Neural progenitor cell (in vitro differentiated cells): ENCODE measurements around the gene PSMD14. TPM values are rescaled to one million over a fixed set of nuclear protein-coding genes. Genes with fewer than 3 reads are reported as not detected.

Experiments used
- DNase-seq: peaks from one replicate; pipeline ENCODE4 v3.0.0-alpha.2; 2016; ENCODE audit warnings: low spot score
- H2AFZ ChIP-seq: fragments of 200-600 bp; sonication (generic); replicated peaks from 2 replicates; pipeline ENCODE4 v1.6.1; 2016; ENCODE audit warnings: antibody characterized with exemption
- H3F3A ChIP-seq: fragments of 200-600 bp; sonication (generic); 2 replicates; pipeline ENCODE4 v1.6.1; 2016; ENCODE audit warnings: antibody characterized with exemption, low read depth
- H3K27ac ChIP-seq: fragments of 200-600 bp; sonication (generic); 2 replicates; pipeline ENCODE4 v1.5.1; 2016; ENCODE audit warnings: mild to moderate bottlenecking
- H3K27me3 ChIP-seq: fragments of 200-600 bp; sonication (generic); 2 replicates; pipeline ENCODE4 v1.6.1; 2016; ENCODE audit warnings: mild to moderate bottlenecking, moderate library complexity
- H3K36me3 ChIP-seq: fragments of 200-600 bp; sonication (generic); 2 replicates; pipeline ENCODE4 v1.5.1; 2016
- H3K4me1 ChIP-seq: fragments of 200-600 bp; sonication (generic); 2 replicates; pipeline ENCODE4 v1.6.1; 2016; ENCODE audit warnings: mixed run types
- H3K4me2 ChIP-seq: fragments of 200-600 bp; sonication (generic); 2 replicates; pipeline ENCODE4 v1.6.1; 2016
- H3K4me3 ChIP-seq: fragments of 200-600 bp; sonication (generic); 2 replicates; pipeline ENCODE4 v1.5.1; 2016
- H3K79me2 ChIP-seq: fragments of 200-600 bp; sonication (generic); 2 replicates; pipeline ENCODE4 v1.6.1; 2016; ENCODE audit warnings: low read depth
- H3K9ac ChIP-seq: fragments of 200-600 bp; sonication (generic); 2 replicates; pipeline ENCODE4 v1.6.1; 2016
- H3K9me3 ChIP-seq: fragments of 200-600 bp; sonication (generic); 2 replicates; pipeline ENCODE4 v1.5.1; 2016; ENCODE audit warnings: low read depth
- H4K20me1 ChIP-seq: fragments of 200-600 bp; sonication (generic); 2 replicates; pipeline ENCODE4 v1.6.1; 2016; ENCODE audit warnings: low read depth
- H3K27ac Mint-ChIP-seq: 3 replicates; pipeline ENCODE4 v1.8.0; 2021; ENCODE audit warnings: mixed read lengths
- H3K27me3 Mint-ChIP-seq: 2 replicates; pipeline ENCODE4 v1.8.0; 2022; ENCODE audit warnings: low read depth, mild to moderate bottlenecking, inconsistent platforms, moderate library complexity, mixed read lengths; ENCODE audit not compliant: insufficient read depth
- H3K36me3 Mint-ChIP-seq: 3 replicates; pipeline ENCODE4 v1.8.0; 2021; ENCODE audit warnings: mixed read lengths
- H3K4me1 Mint-ChIP-seq: 3 replicates; pipeline ENCODE4 v1.8.0; 2021; ENCODE audit warnings: mixed read lengths
- H3K4me3 Mint-ChIP-seq: 3 replicates; pipeline ENCODE4 v1.8.0; 2021; ENCODE audit warnings: mild to moderate bottlenecking, moderate library complexity, mixed read lengths
- H3K9me3 Mint-ChIP-seq: 3 replicates; pipeline ENCODE4 v1.8.0; 2020; ENCODE audit warnings: mixed read lengths
- CTCF ChIP-seq: fragments of 200-600 bp; sonication (generic); IDR thresholded peaks from 2 replicates; pipeline ENCODE4 v1.5.1; 2017; ENCODE audit warnings: antibody characterized with exemption, mild to moderate bottlenecking
- EZH2 ChIP-seq: fragments of 200-600 bp; sonication (generic); IDR thresholded peaks from 2 replicates; pipeline ENCODE4 v1.6.1; 2017; ENCODE audit warnings: antibody characterized with exemption, mild to moderate bottlenecking, moderate library complexity
- EZH2phosphoT487 ChIP-seq: fragments of 200-600 bp; sonication (generic); IDR thresholded peaks from 2 replicates; pipeline ENCODE4 v1.6.1; 2017; ENCODE audit warnings: antibody characterized with exemption
- total RNA-seq: library from RNA; depleted of rRNA; stranded (reverse); fragments of >200 nt; gene quantifications from 2 replicates; pipeline ENCODE4 v1.2.3, GENCODE V29; 2015; ENCODE audit warnings: low replicate concordance

PSMD14 gene
- total RNA-seq, 1 donor from 2014 or later, result 152 TPM

GRCh38 chr2:161382747-161383146, 74.5 kb downstream of the PSMD14 start:
- no peak overlapping the region for H3K27ac Mint-ChIP-seq
- H3K4me1 Mint-ChIP-seq, result no peaks in the 10 kb centered on the region

GRCh38 chr2:161384864-161385263, 76.6 kb downstream of the PSMD14 start:
- H3K27ac ChIP-seq, result no peak overlapping the region
- peaks cover 7% of the 10 kb centered on the region for H3K36me3 Mint-ChIP-seq
- H3K4me1 Mint-ChIP-seq, result no peaks in the 10 kb centered on the region
- no peak overlapping the region for H3K27ac Mint-ChIP-seq
- H3K79me2 ChIP-seq, result no peaks in the 10 kb centered on the region
- TF ChIP-seq EZH2 (no peak), EZH2phosphoT487 (no peak), CTCF (no peak)
- DNase-seq, result no peak
- H3K4me3 ChIP-seq, result no peak overlapping the region
- H3K36me3 ChIP-seq, result peaks cover 3% of the 10 kb centered on the region
- H3K9ac ChIP-seq, result no peak overlapping the region
- H3K4me1 ChIP-seq, result no peaks in the 10 kb centered on the region
- H3K9me3 ChIP-seq, result no peaks in the 10 kb centered on the region
- no peaks in the 10 kb centered on the region for H3K27me3 ChIP-seq
- H2AFZ ChIP-seq, result no peak overlapping the region
- no peaks in the 10 kb centered on the region for H3F3A ChIP-seq
- no peaks in the 10 kb centered on the region for H4K20me1 ChIP-seq
- H3K27me3 Mint-ChIP-seq, result no peaks in the 10 kb centered on the region
- H3K9me3 Mint-ChIP-seq, result no peaks in the 10 kb centered on the region
- H3K4me2 ChIP-seq, result no peak overlapping the region
- H3K4me3 Mint-ChIP-seq, result no peak overlapping the region

More at GRCh38 chr2:161382747-161383146, 74.5 kb downstream of the PSMD14 start:
- peaks cover 3% of the 10 kb centered on the region for H3K36me3 ChIP-seq
- Mint-ChIP-seq H3K36me3 (peaks cover 5% of the 10 kb centered on the region), H3K27me3 (no peaks in the 10 kb centered on the region), H3K9me3 (no peaks in the 10 kb centered on the region), H3K4me3 (no peak overlapping the region)
- no peak for DNase-seq
- H2AFZ ChIP-seq, result no peak overlapping the region
- no peaks in the 10 kb centered on the region for H3K4me1 ChIP-seq
- H3F3A ChIP-seq, result no peaks in the 10 kb centered on the region
- no peak overlapping the region for H3K9ac ChIP-seq
- no peaks in the 10 kb centered on the region for H3K79me2 ChIP-seq
- H3K27me3 ChIP-seq, result no peaks in the 10 kb centered on the region
- H3K27ac ChIP-seq, result no peak overlapping the region
- H3K4me3 ChIP-seq, result no peak overlapping the region
- H4K20me1 ChIP-seq, result no peaks in the 10 kb centered on the region
- no peak overlapping the region for H3K4me2 ChIP-seq
- TF ChIP-seq CTCF (no peak), EZH2 (no peak), EZH2phosphoT487 (no peak)
- H3K9me3 ChIP-seq, result no peaks in the 10 kb centered on the region

- Histone ChIP-seq H4K20me1 (no peaks in the 10 kb centered on the region), H3K36me3 (peaks cover 3% of the 10 kb centered on the region), H3K4me2 (no peak overlapping the region), H3K79me2 (no peaks in the 10 kb centered on the region), H3K27me3 (no peaks in the 10 kb centered on the region), H3K4me1 (no peaks in the 10 kb centered on the region), H3K27ac (no peak overlapping the region), H2AFZ (no peak overlapping the region), H3K9ac (no peak overlapping the region), H3K9me3 (no peaks in the 10 kb centered on the region), H3F3A (no peaks in the 10 kb centered on the region), H3K4me3 (no peak overlapping the region)
- H3K36me3 Mint-ChIP-seq, result peaks cover 7% of the 10 kb centered on the region
- H3K27ac Mint-ChIP-seq, result no peak overlapping the region
- H3K9me3 Mint-ChIP-seq, result no peaks in the 10 kb centered on the region
- TF ChIP-seq CTCF (no peak), EZH2 (no peak), EZH2phosphoT487 (no peak)
- no peaks in the 10 kb centered on the region for H3K27me3 Mint-ChIP-seq
- H3K4me3 Mint-ChIP-seq, result no peak overlapping the region
- DNase-seq, result no peak
- H3K4me1 Mint-ChIP-seq, result no peaks in the 10 kb centered on the region
These were observed 78.1 kb downstream of the PSMD14 start for GRCh38 chr2:161386228-161386824.
